Mesendoderm (in vitro differentiated cells): ENCODE results near the gene MAMDC4.

Source experiments
- DNase-seq: peaks from one replicate; pipeline ENCODE4 v3.0.0; 2013
- H2AK5ac ChIP-seq: 2 replicates; pipeline ENCODE4 v1.6.1; 2013; ENCODE audit warnings: low read length, inconsistent platforms
- H2BK120ac ChIP-seq: 2 replicates; pipeline ENCODE4 v1.6.1; 2013; ENCODE audit warnings: low read depth, mild to moderate bottlenecking, low read length, moderate library complexity, mixed read lengths
- H2BK15ac ChIP-seq: replicated peaks from 2 replicates; pipeline ENCODE4 v1.6.1; 2013; ENCODE audit warnings: low read depth, mild to moderate bottlenecking, moderate library complexity
- H2BK5ac ChIP-seq: 2 replicates; pipeline ENCODE4 v1.6.1; 2013; ENCODE audit warnings: low read length, inconsistent platforms
- H3K18ac ChIP-seq: 2 replicates; pipeline ENCODE4 v1.6.1; 2013; ENCODE audit warnings: mild to moderate bottlenecking, low read length, mixed read lengths
- H3K23ac ChIP-seq: one replicate; pipeline ENCODE4 v1.6.1; 2013; ENCODE audit warnings: low read length
- H3K27ac ChIP-seq: 2 replicates; pipeline ENCODE4 v1.5.1; 2013; ENCODE audit warnings: low read depth, mild to moderate bottlenecking, inconsistent platforms, low read length, moderate library complexity
- H3K27me3 ChIP-seq: 2 replicates; pipeline ENCODE4 v1.6.1; 2013; ENCODE audit warnings: low read length, control low read depth, mild to moderate bottlenecking, inconsistent platforms; ENCODE audit not compliant: insufficient read depth, poor library complexity
- H3K36me3 ChIP-seq: 2 replicates; pipeline ENCODE4 v1.6.1; 2013; ENCODE audit warnings: low read length, inconsistent platforms; ENCODE audit not compliant: control insufficient read depth, insufficient read depth
- H3K4ac ChIP-seq: one replicate; pipeline ENCODE4 v1.6.1; 2013; ENCODE audit warnings: low read depth, mild to moderate bottlenecking, low read length, moderate library complexity
- H3K4me1 ChIP-seq: 2 replicates; pipeline ENCODE4 v1.6.1; 2013; ENCODE audit warnings: low read depth, low read length, inconsistent platforms; ENCODE audit not compliant: control insufficient read depth
- H3K4me2 ChIP-seq: 2 replicates; pipeline ENCODE4 v1.6.1; 2013; ENCODE audit warnings: low read length
- H3K4me3 ChIP-seq: 2 replicates; pipeline ENCODE4 v1.5.1; 2013; ENCODE audit warnings: mild to moderate bottlenecking, low read length
- H3K56ac ChIP-seq: one replicate; pipeline ENCODE4 v1.6.1; 2013; ENCODE audit warnings: low read length
- H3K79me1 ChIP-seq: 2 replicates; pipeline ENCODE4 v1.6.1; 2013; ENCODE audit warnings: low read length, inconsistent platforms
- H3K79me2 ChIP-seq: 2 replicates; pipeline ENCODE4 v1.6.1; 2013; ENCODE audit warnings: mild to moderate bottlenecking, low read length; ENCODE audit not compliant: control insufficient read depth, insufficient read depth
- H3K9ac ChIP-seq: 2 replicates; pipeline ENCODE4 v1.6.1; 2013; ENCODE audit warnings: low read length, inconsistent platforms
- H4K5ac ChIP-seq: one replicate; pipeline ENCODE4 v1.6.1; 2013; ENCODE audit warnings: low read length
- H4K8ac ChIP-seq: one replicate; pipeline ENCODE4 v1.6.1; 2013; ENCODE audit warnings: low read depth, mild to moderate bottlenecking, control low read depth, low read length, moderate library complexity
- WGBS: extraction: QIAGEN DNeasy Blood & Tissue Kit; methylation state at CpG from one replicate; pipeline ENCODE4 v1.1.7; 2013; ENCODE audit warnings: low lambda C conversion rate, missing lambda C conversion rate; ENCODE audit not compliant: insufficient coverage; ENCODE audit errors: extremely low coverage; 5-methylcytosine and 5-hydroxymethylcytosine counted together

The MAMDC4 gene

GRCh38 chr9:136900556-136900955 is 48.4 kb downstream of the MAMDC4 start:
- H3K79me2 ChIP-seq = peaks cover 3% of the 10 kb centered on the region
- H2BK15ac ChIP-seq = no peak overlapping the region
- DNase-seq = no peak
- no peak overlapping the region for H3K4ac ChIP-seq
- no peak overlapping the region for H4K5ac ChIP-seq
- no peak overlapping the region for H3K4me3 ChIP-seq
- H3K36me3 ChIP-seq = peaks cover 9% of the 10 kb centered on the region
- H3K27ac ChIP-seq = no peak overlapping the region
- H3K9ac ChIP-seq = no peak overlapping the region
- H2BK120ac ChIP-seq = no peak overlapping the region
- H3K56ac ChIP-seq = no peak overlapping the region
- no peak overlapping the region for H3K18ac ChIP-seq
- no peak overlapping the region for H2BK5ac ChIP-seq
- no peaks in the 10 kb centered on the region for H3K4me1 ChIP-seq
- no peak overlapping the region for H2AK5ac ChIP-seq
- H3K79me1 ChIP-seq = peaks cover 4% of the 10 kb centered on the region
- WGBS = no CpG with 5 or more reads among the region's 10 CpGs
- no peak overlapping the region for H3K23ac ChIP-seq
- H3K4me2 ChIP-seq = no peak overlapping the region
- no peaks in the 10 kb centered on the region for H3K27me3 ChIP-seq
- no peak overlapping the region for H4K8ac ChIP-seq

GRCh38 chr9:136900988-136901515 is 48.9 kb downstream of the MAMDC4 start:
- Histone ChIP-seq H3K23ac (no peak overlapping the region), H3K27me3 (no peaks in the 10 kb centered on the region), H2BK15ac (no peak overlapping the region), H3K4ac (no peak overlapping the region), H3K4me1 (no peaks in the 10 kb centered on the region), H4K8ac (no peak overlapping the region), H2BK5ac (no peak overlapping the region), H3K79me1 (peaks cover 3% of the 10 kb centered on the region), H3K27ac (no peak overlapping the region), H3K4me3 (no peak overlapping the region), H3K9ac (no peak overlapping the region), H2BK120ac (no peak overlapping the region), H2AK5ac (no peak overlapping the region), H3K36me3 (peaks cover 9% of the 10 kb centered on the region), H3K4me2 (no peak overlapping the region), H3K18ac (no peak overlapping the region), H3K79me2 (peaks cover 2% of the 10 kb centered on the region), H4K5ac (no peak overlapping the region), H3K56ac (no peak overlapping the region)
- DNase-seq = no peak
- WGBS = no CpG with 5 or more reads among the region's 13 CpGs

GRCh38 chr9:136901516-136902258 is 49.5 kb downstream of the MAMDC4 start:
- peak; percentile 35 for DNase-seq
- Histone ChIP-seq H2BK120ac (no peak overlapping the region), H3K79me2 (no peaks in the 10 kb centered on the region), H3K4ac (no peak overlapping the region), H3K36me3 (peaks cover 9% of the 10 kb centered on the region), H3K9ac (no peak overlapping the region), H3K79me1 (peaks cover 2% of the 10 kb centered on the region), H2AK5ac (no peak overlapping the region), H3K4me2 (no peak overlapping the region), H2BK5ac (no peak overlapping the region), H4K5ac (no peak overlapping the region), H3K18ac (no peak overlapping the region), H3K4me1 (no peaks in the 10 kb centered on the region), H3K56ac (no peak overlapping the region), H4K8ac (no peak overlapping the region), H3K23ac (no peak overlapping the region), H3K27me3 (no peaks in the 10 kb centered on the region), H3K27ac (no peak overlapping the region), H2BK15ac (no peak overlapping the region), H3K4me3 (no peak overlapping the region)
- no CpG with 5 or more reads among the region's 20 CpGs for WGBS

GRCh38 chr9:136902259-136902821 is 50.2 kb downstream of the MAMDC4 start:
- Histone ChIP-seq H3K4me3 (no peak overlapping the region), H3K4me2 (no peak overlapping the region), H3K27me3 (no peaks in the 10 kb centered on the region), H3K79me2 (no peaks in the 10 kb centered on the region), H4K8ac (no peak overlapping the region), H3K9ac (no peak overlapping the region), H3K36me3 (peaks cover 9% of the 10 kb centered on the region), H2AK5ac (no peak overlapping the region), H3K56ac (no peak overlapping the region), H3K23ac (no peak overlapping the region), H3K4me1 (no peaks in the 10 kb centered on the region), H3K27ac (no peak overlapping the region), H2BK120ac (no peak overlapping the region), H3K79me1 (no peaks in the 10 kb centered on the region), H3K4ac (no peak overlapping the region), H4K5ac (no peak overlapping the region), H2BK15ac (no peak overlapping the region), H3K18ac (no peak overlapping the region), H2BK5ac (no peak overlapping the region)
- WGBS = no CpG with 5 or more reads among the region's 15 CpGs
- no peak for DNase-seq

GRCh38 chr9:136903041-136903554 is 51.0 kb downstream of the MAMDC4 start:
- Histone ChIP-seq H3K27ac (no peak overlapping the region), H2AK5ac (no peak overlapping the region), H3K9ac (no peak overlapping the region), H3K4ac (no peak overlapping the region), H2BK120ac (no peak overlapping the region), H3K79me2 (no peaks in the 10 kb centered on the region), H2BK15ac (no peak overlapping the region), H3K18ac (no peak overlapping the region), H3K4me2 (no peak overlapping the region), H3K4me3 (no peak overlapping the region), H2BK5ac (no peak overlapping the region), H3K27me3 (no peaks in the 10 kb centered on the region), H3K56ac (no peak overlapping the region), H4K5ac (no peak overlapping the region), H3K23ac (no peak overlapping the region), H4K8ac (no peak overlapping the region), H3K79me1 (no peaks in the 10 kb centered on the region), H3K4me1 (no peaks in the 10 kb centered on the region), H3K36me3 (peaks cover 9% of the 10 kb centered on the region)
- no CpG with 5 or more reads among the region's 12 CpGs for WGBS
- DNase-seq = no peak
